Stimulated activated CD4-positive, alpha-beta T cell treated with anti-CD3 and anti-CD28 coated beads, TNF-alpha, amount 100 ng/mL, for 4 hours (primary cell): ENCODE results near the gene GPR107.

Experiments
- DNase-seq, 3 experiments: peaks; one replicate each; pipeline ENCODE4 v3.0.0-alpha.2; 2020; ENCODE audit warnings: low read depth in 3 of 3

The GPR107 gene

DNA sequence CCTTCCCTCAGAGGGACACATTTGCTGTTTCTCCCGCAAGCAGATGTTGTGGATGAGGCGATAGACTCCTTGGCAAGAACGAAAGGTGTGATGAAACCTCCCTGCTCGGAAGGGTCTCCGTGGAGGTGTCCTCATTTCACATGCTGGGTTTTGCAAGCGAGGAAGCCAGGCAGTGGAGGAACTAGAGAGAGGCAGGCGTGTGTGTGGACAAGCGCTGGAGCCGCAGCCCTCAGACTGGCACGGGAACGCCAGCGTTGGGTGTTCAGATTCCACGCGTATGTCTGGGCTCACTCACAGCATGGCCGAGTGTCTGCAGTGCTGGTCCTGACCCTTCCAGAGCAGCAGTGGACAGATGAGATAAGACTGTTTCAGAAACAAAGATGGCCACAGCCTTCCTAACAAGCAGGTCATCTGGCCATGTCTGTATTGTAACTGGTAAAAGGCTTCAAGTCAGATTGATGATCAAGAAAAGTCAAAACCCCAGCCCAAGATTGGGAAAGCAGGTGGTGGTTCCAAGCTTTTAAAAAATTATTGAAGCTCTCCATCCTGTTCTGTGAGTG, 83.5 kb downstream of the GPR107 start:
- DNase-seq: no peak

DNA sequence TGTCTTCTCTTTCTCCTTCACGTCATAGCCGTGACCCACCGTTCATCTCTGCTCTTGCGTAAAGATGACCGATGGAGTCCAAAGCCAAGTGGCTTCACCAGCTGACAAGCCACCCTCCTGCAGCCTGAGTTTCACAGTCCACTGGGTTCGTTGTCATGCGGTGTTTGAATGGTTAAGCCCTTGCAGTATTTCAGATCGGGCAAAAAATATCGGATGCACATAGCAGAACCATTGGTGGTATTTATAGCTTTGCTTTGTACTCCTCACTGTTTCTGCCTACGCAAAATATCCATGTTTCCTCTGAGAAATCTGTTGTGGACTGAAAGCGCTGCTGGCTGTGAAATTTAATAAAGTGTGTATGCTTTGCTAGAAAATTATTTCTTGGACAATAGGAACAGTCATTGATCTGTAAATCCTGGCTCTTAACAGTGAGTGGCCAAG, 84.0 kb downstream of the GPR107 start:
- DNase-seq: no peak

DNA sequence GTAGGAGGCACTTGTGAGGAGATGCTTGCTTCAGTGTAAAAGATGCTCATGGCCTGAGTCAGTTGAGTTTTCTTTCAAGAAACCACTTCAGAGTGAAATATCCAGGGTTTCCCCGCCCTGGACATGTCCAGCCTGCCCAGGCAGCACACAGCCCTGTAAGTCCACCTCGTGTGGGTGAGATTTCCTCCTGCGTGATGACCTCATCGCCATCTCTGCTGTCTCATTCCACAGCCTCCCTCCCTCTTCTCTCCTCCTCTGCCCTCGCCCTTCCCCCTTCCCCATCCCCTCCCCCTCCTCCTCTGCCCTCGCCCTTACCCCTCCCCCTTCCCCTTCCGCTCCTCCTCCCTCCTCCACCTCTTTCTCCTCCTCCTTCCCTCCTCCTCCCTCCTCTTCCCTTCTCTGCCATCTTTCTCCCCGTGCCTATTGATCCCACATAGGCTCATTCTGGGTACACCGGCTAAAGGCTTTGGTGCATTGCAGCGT, 84.5 kb downstream of the GPR107 start:
- no peak for DNase-seq

DNA sequence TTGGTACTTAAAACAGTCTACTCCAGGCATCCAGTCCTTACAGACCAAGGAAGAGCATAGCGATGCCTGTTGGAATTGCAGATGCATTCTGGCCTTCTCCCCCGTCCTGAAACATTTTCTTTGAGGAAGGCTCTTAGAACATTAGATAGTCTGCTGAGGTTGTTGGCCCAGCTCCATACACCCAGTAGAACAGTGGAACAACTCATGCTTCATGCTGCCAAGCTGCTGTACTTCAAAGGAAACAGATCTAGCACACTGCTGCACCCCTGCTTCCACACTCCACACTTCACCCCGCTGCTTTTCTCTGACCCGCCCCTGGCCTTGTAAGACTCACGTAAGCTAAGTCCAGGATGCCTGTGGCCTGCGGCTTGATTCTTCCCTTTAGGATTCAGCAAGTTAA, 85.1 kb downstream of the GPR107 start:
- no peak for DNase-seq

DNA sequence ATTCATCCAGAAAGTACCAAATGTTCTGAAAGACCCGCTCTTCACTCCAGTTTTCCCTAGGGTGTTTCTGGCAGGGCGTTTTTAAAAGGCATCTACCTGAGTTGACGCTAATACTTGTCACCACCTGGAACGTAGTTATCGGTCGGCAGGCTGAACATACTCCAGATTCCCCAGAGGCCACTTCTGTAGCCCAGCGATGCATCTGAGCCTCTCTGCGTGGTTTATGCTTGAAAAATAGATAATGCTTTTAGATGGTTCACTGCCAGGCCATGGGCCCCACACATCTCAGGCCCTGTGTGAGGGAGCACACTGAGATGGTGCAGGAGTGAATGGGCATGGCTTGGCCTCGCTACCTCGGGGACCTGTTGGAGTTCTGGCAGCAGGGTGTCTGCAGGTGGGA, 85.5 kb downstream of the GPR107 start:
- DNase-seq: no peak

DNA sequence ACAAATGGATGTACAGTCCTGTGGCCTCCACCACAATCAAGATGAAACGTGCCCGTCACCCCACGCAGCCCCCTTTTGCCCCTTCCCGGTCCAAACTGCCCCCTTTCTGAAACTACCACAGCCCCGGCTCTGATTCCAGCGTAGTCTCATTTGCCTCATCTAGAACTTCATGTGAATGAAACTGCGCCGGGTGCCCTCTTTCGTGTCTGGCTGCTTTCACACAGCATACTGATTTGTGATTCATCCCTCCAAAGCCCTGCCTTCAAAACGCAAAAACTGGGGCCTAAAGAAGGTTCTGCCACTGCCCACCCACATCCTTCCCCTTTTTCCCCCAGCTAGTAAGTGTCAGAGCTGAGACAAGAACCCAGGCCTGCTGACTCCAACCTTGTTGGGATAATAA, 87.0 kb downstream of the GPR107 start:
- no peak for DNase-seq

DNA sequence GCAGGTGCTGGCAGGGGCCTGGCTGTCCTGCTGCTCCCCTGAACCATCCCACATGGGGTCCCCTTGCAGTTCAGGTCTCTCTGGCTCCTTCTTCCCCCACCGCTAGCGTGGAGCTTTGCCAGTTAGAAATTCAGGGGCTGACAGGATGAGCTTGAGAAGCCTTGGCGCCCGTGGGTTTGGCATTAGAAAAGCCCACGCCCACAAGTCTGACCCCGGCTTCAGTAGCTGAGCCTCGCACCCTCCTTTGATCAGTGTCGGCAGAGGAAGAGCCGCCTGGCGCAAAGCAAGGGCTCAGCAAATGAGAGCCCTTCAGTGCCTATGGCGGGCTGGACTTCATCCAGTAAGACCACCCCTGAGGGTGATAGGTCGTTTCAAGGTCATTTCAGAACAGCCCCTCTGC, 88.3 kb downstream of the GPR107 start:
- no peak for DNase-seq

DNA sequence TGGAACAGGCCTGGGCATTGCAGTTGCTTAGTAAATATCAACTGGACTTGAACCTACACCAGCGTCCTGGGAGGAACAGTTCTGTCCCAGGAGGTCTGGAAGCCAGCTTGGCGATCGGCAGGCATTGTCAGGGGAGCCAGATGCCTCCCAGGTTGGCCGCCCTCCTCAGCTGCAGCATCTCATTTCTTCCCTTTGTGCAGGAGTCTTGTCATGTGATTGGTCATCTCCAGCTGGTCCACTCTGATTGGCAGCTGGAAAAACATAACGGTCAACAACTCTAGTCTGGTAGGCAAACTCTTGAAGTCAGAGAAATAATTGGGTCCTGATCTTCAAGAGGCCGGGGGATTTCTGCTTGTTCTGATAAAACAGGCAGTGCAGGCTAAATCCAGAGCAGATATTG, 88.9 kb downstream of the GPR107 start:
- DNase-seq: no peak

DNA sequence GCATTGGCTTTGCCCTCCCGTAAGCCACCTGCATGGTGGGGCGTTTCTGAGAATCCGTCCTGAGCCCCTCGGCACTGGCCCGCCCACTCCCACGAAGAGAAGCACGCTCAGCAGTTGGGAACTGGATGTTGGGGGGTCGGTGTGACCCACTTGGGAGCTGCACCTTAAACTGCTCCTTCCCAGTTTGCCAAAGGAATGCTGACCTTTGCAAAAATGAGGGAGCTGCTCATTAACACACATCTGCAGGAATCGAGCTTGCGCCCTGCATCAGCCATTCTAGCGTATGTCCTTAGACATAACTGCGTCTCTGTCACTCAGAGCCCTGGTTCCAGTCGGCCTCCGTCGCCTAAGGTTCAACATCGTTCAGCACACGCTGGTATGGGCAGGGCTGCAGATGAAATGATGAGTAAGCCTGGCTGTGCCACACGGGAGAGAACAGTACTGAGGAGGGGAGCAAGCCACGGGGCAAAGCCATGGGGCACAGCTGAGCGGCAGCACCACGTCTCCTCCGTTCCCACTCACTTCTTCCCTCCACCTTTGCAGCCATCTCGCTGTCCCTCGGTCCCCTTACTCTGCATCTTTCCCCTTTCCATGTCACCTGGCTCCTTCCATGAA, 89.7 kb downstream of the GPR107 start:
- DNase-seq: no peak

DNA sequence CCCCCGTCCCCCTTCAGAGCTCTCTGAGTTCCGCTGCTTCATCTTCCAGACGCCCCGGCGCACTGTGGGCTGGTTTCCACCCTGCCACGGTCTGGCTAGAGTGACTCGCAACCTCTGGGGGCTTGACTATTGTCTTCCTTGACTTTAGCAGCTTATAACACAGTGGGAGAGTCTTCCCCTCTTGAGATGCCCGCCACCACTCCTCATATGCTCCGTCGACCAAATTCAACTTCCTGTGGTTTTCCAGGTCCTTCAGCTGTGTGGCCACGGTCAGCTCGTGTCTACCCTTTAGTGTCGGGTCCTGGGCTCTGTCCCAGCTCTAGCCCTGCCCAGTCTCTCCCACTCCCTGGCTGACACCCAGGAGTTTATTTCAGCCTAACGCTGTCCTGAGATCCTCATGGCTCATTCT, 90.3 kb downstream of the GPR107 start:
- DNase-seq: no peak

DNA sequence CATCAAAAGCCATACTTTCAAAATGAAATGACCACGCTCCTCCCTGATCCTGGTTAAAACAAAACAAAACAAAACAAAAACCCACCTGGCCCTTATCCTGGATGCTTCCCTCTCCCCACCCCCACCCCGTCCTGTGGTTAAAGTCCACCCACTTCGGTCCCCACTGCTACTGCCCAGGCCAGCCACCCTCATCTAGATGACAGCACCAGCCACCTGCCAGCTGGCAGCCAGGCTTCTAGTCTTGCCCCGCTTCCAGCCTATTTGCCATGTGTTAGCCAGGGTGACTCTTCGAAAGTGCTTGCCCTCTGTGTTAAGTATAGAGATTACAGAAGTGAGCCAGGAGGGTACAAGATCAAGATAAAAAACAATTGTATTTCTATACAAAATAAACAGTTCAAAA, 91.0 kb downstream of the GPR107 start:
- no peak for DNase-seq

DNA sequence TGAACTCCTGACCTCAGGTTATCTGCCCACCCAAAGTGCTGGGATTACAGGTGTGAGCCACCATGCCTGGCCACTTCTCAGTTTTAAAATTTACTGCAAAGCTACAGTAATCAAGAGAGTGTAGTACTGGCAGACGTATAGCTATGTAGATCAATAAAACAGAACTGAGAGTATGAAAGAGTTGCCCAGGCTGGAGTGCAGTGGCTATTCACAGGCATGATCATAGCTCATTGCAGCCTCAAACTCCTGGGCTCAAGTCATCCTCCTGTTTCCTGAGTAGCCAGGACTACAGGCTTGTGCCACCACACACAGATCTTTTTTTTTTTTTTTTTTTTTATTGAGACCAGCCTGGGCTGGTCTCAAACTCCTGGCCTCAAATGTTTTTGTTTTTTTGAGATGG, 92.0 kb downstream of the GPR107 start:
- no peak for DNase-seq

DNA sequence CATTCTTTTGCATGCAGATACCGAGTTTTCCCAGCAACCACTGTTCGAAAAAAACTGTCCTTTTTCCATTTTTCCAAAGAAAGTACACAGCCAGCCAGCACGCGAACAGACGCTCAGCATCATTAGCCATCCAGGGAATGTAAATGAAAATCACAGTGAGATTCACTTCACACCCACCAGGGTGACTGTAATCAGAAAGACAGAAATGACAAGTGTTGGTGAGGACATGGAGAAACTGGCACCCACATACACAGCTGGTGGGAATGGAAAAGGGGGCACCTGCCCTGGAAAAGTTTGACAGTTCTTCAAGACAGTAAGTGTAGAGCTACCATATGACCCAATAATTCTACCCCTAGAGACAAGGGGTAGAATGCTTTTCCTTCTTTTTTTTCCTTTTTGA, 93.5 kb downstream of the GPR107 start:
- DNase-seq: no peak

DNA sequence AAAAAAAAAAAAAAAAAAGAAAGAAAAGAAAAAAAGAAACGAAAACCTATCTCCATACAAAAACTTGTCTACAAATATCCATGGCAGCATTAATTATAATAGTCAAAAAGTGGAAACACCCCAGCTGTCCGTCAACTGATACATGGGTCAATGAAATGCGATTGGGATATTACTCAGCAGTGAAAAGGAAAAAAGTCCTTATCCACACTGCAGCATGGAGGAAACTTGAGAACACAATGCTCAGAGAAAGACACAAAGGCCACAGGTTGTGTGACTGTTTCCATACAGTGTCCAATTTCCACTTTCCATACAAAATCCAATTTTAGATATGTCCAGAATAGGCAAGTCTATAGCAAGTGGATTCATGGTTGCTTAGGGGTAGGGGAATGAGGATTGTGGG, 94.2 kb downstream of the GPR107 start:
- DNase-seq: no peak

DNA sequence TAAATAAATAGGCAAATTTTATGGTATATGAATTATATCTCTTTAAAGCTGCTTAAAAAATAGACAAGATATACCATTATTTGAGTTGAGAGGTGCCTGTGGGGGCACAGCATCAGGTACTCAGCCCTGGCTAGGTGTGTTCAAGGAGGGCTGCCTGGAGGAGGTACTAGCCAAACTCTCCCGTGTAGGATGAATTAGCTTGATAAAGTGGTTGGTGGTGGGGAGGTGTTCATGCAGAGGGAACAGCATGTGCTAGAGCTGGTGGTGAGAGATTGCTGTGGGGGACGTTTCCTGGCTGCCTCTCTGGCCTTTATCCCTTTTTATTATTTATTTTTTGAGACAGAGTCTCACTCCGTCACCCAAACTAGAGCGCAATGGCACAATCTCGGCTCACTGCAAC, 95.3 kb downstream of the GPR107 start:
- DNase-seq: no peak

DNA sequence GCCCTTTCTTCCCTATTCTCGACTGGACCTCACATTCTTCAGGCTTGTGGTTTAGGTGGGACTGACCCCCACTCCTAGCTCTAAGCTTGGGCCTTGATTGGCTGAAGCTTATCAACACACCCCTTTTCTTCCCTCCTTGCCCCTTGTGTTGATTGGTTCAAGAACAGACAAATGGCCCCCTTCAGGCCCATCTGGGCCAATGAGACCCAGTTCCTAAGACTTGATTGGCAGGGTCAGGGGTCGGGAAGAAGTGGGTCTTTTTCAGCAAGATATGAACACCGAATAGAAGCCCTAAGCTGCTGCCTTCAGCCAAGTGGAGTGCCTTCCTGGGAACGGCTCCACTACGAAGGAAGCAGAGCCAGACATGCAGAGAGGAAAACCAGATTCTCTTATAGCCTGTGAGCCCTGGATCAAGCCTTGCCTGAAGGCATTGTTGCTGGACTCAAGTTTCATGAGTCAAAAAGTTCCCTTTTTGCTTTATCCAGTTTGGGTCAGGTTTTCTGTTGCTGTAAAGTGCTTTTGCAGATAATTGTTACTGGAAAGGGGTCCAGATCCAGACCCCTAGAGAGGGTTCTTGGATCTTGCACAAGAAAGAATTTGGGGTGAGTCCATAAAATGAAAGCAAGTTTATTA, 96.1 kb downstream of the GPR107 start:
- no peak for DNase-seq

DNA sequence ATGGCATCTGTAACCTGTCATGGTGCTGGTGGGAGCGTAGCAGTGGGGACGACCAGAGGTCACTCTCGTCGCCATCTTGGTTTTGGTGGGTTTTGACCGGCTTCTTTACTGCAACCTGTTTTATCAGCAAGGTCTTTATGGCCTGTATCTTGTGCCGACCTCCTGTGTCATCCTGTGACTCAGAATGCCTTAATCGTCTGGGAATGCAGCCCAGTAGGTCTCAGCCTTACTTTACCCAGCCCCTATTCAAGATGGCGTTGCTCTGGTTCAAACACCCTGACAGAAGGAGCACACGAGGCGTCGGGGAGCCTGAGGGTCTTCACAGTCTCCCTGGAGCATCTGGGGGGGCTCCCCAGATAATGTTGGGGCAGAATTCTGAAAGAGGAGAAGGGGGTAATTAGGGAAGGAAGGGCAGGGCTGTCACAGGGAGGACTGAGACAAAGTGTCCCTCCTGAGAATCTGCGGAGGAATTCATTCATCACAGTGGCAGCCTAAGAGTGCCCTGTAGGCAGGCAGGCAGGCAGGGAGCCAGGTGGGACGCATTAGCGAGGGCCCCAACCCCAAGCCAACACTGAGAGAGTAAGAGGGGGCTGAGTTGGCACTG, 97.2 kb downstream of the GPR107 start:
- no peak for DNase-seq

DNA sequence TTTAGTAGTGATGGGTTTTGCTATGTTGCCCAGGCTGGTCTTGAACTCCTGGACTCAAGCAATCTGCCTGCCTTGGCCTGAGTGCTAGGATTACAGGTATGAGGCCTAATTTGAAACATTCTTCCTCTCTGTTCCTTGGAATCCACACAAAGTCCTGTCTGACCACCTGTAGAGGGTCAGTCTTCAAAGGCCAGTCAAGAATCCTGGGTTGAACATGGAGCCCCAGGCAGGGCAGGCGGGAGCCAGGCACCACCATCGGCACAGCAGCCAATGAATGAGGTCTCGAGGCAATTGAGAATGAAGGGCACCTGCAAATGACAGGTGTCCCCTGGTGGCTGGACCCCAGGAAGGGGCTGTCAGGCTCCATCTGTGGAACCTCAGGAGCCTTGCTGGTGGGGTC, 101.1 kb downstream of the GPR107 start:
- DNase-seq: no peak

DNA sequence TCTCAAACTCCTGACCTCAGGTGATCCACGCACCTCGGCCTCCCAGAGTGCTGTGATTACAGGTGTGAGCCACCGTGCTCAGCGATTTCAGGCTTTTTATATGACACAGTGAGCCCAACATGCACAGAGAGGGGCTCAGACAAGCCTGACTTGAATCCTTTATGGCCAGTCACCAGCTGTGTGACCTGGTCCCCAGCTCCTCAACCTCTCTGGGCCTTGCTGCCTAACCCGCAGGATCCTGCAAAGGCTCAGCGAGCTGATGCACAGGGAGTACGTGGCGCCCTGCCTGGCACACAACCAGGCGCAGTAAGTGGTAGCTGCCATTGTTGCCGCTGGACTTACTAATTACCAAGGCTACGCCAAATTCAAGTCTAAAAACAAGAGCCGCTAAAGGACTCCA, 101.9 kb downstream of the GPR107 start:
- no peak for DNase-seq

DNA sequence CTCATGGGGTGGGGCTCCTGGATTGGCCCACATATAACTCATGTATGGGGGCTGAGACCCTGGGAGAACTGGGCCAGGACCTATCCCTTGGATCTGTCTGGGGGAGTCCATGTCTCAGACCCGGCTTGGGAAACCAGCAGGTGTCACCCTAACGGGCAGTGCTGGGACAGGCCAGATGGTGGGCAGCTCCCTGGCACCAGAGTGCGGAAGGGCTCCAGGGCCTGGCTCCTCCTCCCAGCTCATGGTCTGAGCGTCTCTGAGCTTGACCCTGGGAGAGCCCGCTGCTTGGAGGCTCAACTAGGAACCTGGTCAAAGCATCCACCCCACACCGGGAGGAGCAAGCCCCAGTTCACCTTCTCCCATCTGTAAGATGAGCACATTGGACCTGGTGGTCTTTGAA, 103.0 kb downstream of the GPR107 start:
- DNase-seq: no peak

DNA sequence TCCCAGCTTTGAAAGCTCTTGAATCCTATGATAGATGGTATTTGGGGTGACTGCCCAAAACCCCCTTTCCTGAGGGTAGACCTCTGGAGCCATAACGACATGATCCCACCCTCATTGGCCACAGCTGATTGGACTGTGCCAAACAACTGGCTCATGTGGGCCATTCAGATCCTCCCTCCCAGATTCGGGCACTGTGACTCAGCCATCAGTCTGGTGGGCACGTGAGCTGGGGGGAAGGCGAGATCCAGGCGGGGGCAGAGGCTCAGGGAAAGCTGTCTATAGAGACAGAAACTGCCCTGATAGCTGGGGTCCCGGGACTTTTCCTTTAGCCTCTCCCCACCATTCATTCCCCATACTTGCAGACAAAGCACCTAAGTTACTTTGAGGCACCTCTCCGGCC, 103.4 kb downstream of the GPR107 start:
- DNase-seq: no peak

DNA sequence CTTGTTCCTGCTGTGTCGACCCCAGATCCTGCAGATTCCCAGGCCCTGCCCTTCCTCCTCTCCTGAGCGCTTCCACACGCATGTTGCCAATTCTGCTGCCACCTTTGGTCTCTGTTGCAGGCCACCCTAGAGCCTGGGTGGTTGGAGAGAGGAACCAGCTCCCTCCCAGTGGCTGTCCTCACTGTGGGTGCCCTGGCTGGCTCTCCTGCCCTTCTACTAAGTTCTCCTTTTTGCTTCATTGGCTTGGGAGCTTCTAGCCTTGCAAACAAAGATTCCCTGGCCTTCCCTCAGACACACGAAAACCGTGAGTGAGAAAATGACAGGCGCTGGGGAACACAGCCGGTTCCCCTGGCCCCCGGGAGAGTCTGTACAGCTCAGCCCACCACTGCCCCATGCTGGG, 104.3 kb downstream of the GPR107 start:
- DNase-seq: no peak

DNA sequence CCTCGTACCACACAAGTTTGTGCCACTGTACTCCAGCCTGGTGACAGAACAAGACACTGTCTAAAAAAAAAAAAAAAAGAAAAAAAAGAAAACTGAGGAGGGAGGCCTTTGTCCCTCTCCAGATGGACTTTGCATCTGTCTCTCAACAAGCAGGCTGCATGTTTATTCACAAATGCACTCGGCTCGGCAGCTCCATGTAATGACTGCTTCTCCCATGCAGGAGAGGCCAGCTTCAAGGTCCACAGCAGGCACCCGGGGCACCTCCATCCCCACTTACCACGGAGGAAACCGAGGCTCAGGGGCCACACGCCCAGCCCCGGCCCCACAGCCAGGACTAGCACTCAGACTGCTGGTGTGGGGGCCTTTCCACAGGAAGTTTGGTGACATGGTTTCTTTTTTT, 105.4 kb downstream of the GPR107 start:
- no peak for DNase-seq
